Brain microvascular endothelial cell (primary cell): ENCODE results near the gene MSH3.

Source experiments
- DNase-seq: peaks from one replicate; pipeline ENCODE4 v3.0.0-alpha.2; 2020
- H3K27ac ChIP-seq: fragments of 250-450 bp; sonication (Bioruptor Pico); 2 replicates; pipeline ENCODE4 v1.5.1; 2020; ENCODE audit warnings: mild to moderate bottlenecking, moderate library complexity
- H3K27me3 ChIP-seq: fragments of 250-450 bp; sonication (Bioruptor Pico); replicated peaks from 2 replicates; pipeline ENCODE4 v1.5.1; 2020; ENCODE audit warnings: mild to moderate bottlenecking
- H3K36me3 ChIP-seq: fragments of 250-450 bp; sonication (Bioruptor Pico); replicated peaks from 2 replicates; pipeline ENCODE4 v1.5.1; 2020; ENCODE audit warnings: mild to moderate bottlenecking
- H3K4me3 ChIP-seq: 2 replicates; pipeline ENCODE4 v1.5.1; 2011; ENCODE audit warnings: low read depth, mild to moderate bottlenecking, control low read depth, low read length, moderate library complexity
- in situ Hi-C: cut with HindIII; loops from 2 replicates; pipeline ENCODE4 v1.10.0; 2017; ENCODE audit warnings: low sequenced_read_pairs, low pct_ligation_motif_present
- TF ChIP-seq, protein P1 (sequence below): IDR thresholded peaks from 2 replicates; pipeline ENCODE4 v1.5.1; 2011; ENCODE audit warnings: low read depth, mild to moderate bottlenecking, moderate library complexity, low read length, control low read depth, inconsistent platforms; ENCODE audit errors: missing control alignments

MSH3 gene

DNA sequence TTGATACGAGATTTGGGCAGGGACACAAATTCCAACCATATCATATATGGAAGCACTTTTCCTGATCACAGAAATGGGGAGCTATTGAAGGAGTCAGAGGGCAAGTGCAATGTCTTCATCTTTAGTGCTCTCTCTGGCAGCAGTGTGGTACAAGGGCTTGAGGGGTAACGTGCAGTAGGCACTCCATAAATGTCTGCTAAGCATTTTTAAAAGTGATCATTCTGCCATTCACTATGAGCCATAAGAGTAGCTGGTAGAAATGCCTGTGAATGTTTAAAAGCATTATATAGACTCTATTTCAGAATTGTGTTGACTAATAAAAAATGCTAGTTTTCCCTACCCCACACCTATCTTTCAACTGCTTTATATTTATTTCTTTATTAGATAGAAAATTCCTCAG is 61.4 kb downstream of the MSH3 start:
- TF ChIP-seq, protein P1, sequence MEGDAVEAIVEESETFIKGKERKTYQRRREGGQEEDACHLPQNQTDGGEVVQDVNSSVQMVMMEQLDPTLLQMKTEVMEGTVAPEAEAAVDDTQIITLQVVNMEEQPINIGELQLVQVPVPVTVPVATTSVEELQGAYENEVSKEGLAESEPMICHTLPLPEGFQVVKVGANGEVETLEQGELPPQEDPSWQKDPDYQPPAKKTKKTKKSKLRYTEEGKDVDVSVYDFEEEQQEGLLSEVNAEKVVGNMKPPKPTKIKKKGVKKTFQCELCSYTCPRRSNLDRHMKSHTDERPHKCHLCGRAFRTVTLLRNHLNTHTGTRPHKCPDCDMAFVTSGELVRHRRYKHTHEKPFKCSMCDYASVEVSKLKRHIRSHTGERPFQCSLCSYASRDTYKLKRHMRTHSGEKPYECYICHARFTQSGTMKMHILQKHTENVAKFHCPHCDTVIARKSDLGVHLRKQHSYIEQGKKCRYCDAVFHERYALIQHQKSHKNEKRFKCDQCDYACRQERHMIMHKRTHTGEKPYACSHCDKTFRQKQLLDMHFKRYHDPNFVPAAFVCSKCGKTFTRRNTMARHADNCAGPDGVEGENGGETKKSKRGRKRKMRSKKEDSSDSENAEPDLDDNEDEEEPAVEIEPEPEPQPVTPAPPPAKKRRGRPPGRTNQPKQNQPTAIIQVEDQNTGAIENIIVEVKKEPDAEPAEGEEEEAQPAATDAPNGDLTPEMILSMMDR = no peak
- Histone ChIP-seq H3K27me3 (no peaks in the 10 kb centered on the region), H3K36me3 (no peaks in the 10 kb centered on the region), H3K27ac (no peak overlapping the region), H3K4me3 (no peak overlapping the region)
- in situ Hi-C loops = no loop called here
- DNase-seq = no peak

DNA sequence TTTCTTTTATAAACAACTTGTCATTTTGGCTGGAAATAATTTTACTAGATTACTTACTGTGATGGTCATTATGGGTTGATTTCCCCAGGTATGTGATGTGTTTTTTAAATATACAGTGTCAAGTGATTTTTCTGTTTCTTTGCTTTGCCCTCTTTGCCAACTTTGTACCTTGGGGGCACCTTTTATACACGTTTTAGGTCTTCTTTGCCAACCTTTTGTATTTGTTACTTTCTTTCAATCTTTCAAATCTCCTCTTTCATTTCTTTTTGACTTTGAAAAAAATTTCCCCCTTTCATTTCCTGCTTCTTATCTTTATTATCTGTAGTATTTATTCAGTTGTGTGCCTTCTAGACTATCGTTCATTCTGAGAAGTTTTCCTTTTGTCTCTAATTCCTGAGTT is 65.7 kb downstream of the MSH3 start:
- Histone ChIP-seq H3K36me3 (no peaks in the 10 kb centered on the region), H3K4me3 (no peak overlapping the region), H3K27ac (no peak overlapping the region), H3K27me3 (no peaks in the 10 kb centered on the region)
- in situ Hi-C loops = no loop called here
- DNase-seq = no peak
- TF ChIP-seq, protein P1 = no peak

DNA sequence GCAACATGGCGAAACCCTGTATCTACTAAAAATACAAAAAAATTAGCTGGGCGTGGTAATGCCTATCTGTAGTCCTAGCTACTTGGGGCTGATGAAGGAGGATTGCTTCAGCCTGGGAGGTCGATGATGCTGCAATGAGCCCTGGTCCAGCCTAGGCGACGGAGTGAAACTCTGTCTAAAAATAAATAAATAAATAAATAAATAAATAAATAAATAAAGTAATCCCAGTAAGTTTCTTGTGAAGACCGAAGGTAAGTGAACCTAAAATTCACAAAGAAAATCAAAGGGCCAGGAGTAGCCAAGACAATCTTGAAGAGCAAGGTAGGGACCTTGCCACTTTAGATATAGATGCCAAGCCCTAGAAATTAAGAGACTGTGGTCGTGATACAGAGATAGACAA is 68.5 kb downstream of the MSH3 start:
- no peaks in the 10 kb centered on the region for H3K27me3 ChIP-seq
- TF ChIP-seq, protein P1 = no peak
- in situ Hi-C loops = no loop called here

DNA sequence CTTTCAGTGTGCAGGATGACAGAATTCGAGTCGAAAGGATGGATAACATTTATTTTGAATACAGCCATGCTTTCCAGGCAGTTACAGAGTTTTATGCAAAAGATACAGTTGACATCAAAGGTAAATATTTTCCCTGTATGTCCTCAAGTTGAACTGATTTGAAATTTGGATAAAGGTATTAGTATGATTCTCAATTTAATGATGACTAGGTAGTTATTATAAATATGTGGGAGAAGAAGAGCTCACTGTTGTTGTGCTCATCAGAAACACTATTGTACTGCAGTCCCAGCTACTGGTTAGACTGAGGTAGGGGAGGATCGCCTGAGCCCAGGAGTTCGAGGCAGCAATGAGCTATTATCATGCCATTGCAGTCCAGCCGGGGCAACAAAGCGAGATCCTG is 71.0 kb downstream of the MSH3 start:
- no peaks in the 10 kb centered on the region for H3K27me3 ChIP-seq
- in situ Hi-C loops = no loop called here
- no peak overlapping the region for H3K27ac ChIP-seq
- peaks cover 12% of the 10 kb centered on the region for H3K36me3 ChIP-seq
- TF ChIP-seq, protein P1 = no peak
- no peak for DNase-seq
- no peak overlapping the region for H3K4me3 ChIP-seq

More for the DNA sequence above, 68.5 kb downstream of the MSH3 start:
- no peak overlapping the region for H3K4me3 ChIP-seq
- peaks cover 10% of the 10 kb centered on the region for H3K36me3 ChIP-seq
- no peak for DNase-seq
- H3K27ac ChIP-seq = no peak overlapping the region

DNA sequence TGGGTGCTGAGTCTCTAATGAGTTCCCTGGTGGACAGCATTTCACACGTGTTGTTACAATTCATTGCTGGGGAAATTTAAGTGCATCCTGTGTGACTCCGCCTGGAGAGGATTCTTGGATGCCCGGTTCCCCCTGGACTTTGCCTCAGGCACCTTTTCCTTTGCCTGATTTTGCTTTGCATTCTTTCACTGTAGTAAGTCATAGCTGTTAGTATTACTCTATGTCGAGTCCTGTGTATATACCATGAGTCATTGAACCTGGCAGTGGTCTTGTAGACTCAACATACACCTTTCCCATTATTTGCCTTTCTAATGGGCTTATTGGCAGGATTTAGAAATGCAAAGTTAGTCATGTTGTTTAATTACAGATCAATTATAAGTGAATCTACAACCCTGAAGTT is 82.3 kb downstream of the MSH3 start:
- no peak for DNase-seq
- TF ChIP-seq, protein P1 = no peak
- no peaks in the 10 kb centered on the region for H3K36me3 ChIP-seq
- no peaks in the 10 kb centered on the region for H3K27me3 ChIP-seq
- no peak overlapping the region for H3K27ac ChIP-seq
- no peak overlapping the region for H3K4me3 ChIP-seq
- in situ Hi-C loops = no loop called here

DNA sequence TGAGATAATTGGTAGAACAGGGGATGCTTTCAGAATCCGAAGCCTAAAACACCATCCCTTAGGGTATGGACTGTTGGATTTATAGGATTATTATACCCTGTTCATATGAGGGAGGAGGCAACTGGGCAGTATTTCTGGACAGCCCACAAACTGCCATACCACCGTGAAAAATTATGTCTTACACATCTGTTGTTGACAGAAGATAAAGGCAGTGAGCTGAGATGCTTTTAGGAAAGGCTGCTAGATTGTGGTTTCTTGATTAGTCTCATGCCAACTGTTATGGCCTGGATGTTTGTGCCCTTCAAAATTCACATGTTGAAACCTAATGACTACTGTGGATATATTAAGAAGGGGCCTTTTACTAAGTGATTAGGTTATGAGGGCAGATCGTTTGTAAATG is 84.0 kb downstream of the MSH3 start:
- DNase-seq = no peak
- TF ChIP-seq, protein P1 = no peak
- in situ Hi-C loops = no loop called here

More for the DNA sequence above, 84.0 kb downstream of the MSH3 start:
- H3K4me3 ChIP-seq = no peak overlapping the region
- no peak overlapping the region for H3K27ac ChIP-seq
- H3K36me3 ChIP-seq = no peaks in the 10 kb centered on the region
- H3K27me3 ChIP-seq = no peaks in the 10 kb centered on the region
